C4-2B (cell line): Measurements from ENCODE around the gene ZNF224.

Experiments used
- CTCF ChIP-seq: fragments of 450-650 bp; conservative IDR thresholded peaks from 2 replicates; pipeline ENCODE4 v1.5.1; 2017; ENCODE audit warnings: mild to moderate bottlenecking
- ZFX ChIP-seq: fragments of 450-650 bp; IDR thresholded peaks from 2 replicates; pipeline ENCODE4 v1.6.1; 2017

DNA sequence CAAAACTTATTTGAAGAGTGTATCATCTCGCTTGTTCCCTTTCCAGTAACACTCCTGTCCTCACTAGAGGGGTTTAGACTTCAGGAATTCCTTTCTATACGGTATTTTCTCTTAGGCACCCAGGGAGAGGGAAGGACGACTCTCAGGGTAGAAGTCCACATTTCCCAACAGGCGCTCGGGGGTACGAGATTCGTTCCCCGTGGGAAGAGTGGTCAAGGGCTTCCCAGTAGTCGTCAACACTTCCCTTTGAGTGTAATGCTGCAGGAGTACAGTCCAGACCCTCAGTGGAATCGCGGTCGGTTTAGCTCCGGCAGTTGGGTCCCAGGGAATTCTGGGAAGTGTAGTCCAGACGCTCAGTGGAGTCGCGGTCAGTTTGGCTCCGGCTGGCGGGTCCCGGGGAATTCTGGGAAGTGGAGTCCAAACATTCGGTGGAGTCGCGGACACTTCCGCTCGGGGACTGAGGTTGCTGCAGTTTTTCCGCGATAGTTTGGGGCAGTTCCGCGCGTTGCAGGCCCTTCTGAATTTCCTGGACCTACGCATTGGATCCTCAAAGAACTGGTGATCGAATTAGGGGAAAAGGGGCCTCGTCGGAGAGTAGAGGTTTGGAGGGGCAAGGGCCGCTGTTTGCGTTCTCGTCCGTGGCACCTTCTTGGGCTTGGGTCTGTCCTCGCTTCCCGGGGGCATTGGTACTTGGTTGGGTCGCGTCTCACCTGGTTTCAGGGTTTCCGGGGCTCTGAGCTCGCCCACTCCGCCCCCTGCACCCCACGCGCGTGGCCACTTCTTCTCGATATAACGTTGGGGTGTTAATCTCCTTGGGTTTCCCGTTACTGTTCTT is at the start of gene ZNF224:
- TF ChIP-seq CTCF = no peak
- TF ChIP-seq ZFX = no peak
